Right lobe of liver (tissue), 6 donors: ENCODE data around the gene CXorf38. TPM values are rescaled to one million over a fixed set of nuclear protein-coding genes. Genes with fewer than 3 reads are reported as not detected.
A peak's percentile ranks its signal among the peaks of the same experiment; 100 is the strongest.

Experiments
- ATAC-seq, 4 donors: fragments of 200-7000 bp; cut with Tn5 transposase; one replicate each; pipeline ENCODE4 v1.9.1; 2020; ENCODE audit warnings: mild to moderate bottlenecking in 4 of 4, moderate library complexity in 4 of 4
- DNase-seq, 3 donors: peaks; one replicate each; pipeline ENCODE4 v3.0.0-alpha.2; 2020
- H3K27ac ChIP-seq, 3 donors: fragments of 200-600 bp; one replicate each; pipeline ENCODE4 v1.8.0; 2022
- H3K27me3 ChIP-seq, 2 donors: fragments of 200-600 bp; one replicate each; pipeline ENCODE4 v1.8.0; 2022
- H3K36me3 ChIP-seq, 4 donors: fragments of 200-600 bp; sonication (generic) in 1 of 4; one replicate each; pipeline versions ENCODE4 v1.5.1 to v1.8.0; 2017 to 2022; ENCODE audit warnings: control low read depth in 1 of 4
- H3K4me1 ChIP-seq, 4 donors: fragments of 200-600 bp; sonication (generic) in 1 of 4; one replicate each; pipeline versions ENCODE4 v1.5.1 to v1.8.0; 2017 to 2022; ENCODE audit warnings: control low read depth in 1 of 4
- H3K4me3 ChIP-seq, 3 donors: fragments of 200-600 bp; one replicate each; pipeline ENCODE4 v1.8.0; 2022
- H3K9me3 ChIP-seq, 4 donors: fragments of 200-600 bp; sonication (generic) in 1 of 4; one replicate each; pipeline versions ENCODE4 v1.5.1 to v1.8.0; 2017 to 2022; ENCODE audit warnings: control low read depth in 1 of 4
- POLR2A ChIP-seq: fragments of 450-650 bp; IDR thresholded peaks from one replicate; pipeline ENCODE4 v1.6.1; 2017; ENCODE audit warnings: antibody characterized with exemption, mild to moderate bottlenecking
- WGBS: methylation state at CpG from one replicate; pipeline ENCODE4 v1.1.6; 2018; ENCODE audit warnings: low coverage, low lambda C conversion rate; ENCODE audit not compliant: insufficient coverage; ENCODE audit errors: missing lambda C conversion rate; 5-methylcytosine and 5-hydroxymethylcytosine counted together
- intact Hi-C, 2 donors: fragments of 100-400 bp; cut with DNase I; formaldehyde crosslinking; loops; one replicate each; pipeline versions ENCODE4 v1.11.2 to v1.14.1; 2022
- total RNA-seq, 6 experiments: library from RNA; depleted of rRNA in 2 of 6; stranded (reverse); fragments of >200 nt in 2 of 6; fragmentation: NEBNext Ultra II Directional in 3 of 6; extraction: Animal tissue kit (Norgen Biotek cat#: 25700) in 3 of 6; gene quantifications; one replicate each; pipeline versions ENCODE4 v1.1.0 to v1.2.4, GENCODE V29; 2016 to 2023
- TF ChIP-seq, protein P1 (sequence below), 4 donors: fragments of 200-600 bp in 3 of 4; fragments of 450-650 bp in 1 of 4; IDR thresholded peaks; one replicate each; pipeline versions ENCODE4 v1.5.1 to v1.8.0; 2016 to 2022; ENCODE audit warnings: antibody characterized with exemption in 4 of 4, mild to moderate bottlenecking in 2 of 4
- donor health status: DM: no; HTN: yes; CAD: no.
- donor health status: DM: no; HTN: no; CAD: no.
- donor health status: DM: no; HTN: no; CAD: no.
- donor health status: DM: no; HTN: yes; CAD: no.
- donor health status: DM: no; HTN: yes; CAD: no.

Gene CXorf38
- total RNA-seq, 6 experiments from 2014 or later: 4.8 to 13.9 (median 7.9) TPM

DNA sequence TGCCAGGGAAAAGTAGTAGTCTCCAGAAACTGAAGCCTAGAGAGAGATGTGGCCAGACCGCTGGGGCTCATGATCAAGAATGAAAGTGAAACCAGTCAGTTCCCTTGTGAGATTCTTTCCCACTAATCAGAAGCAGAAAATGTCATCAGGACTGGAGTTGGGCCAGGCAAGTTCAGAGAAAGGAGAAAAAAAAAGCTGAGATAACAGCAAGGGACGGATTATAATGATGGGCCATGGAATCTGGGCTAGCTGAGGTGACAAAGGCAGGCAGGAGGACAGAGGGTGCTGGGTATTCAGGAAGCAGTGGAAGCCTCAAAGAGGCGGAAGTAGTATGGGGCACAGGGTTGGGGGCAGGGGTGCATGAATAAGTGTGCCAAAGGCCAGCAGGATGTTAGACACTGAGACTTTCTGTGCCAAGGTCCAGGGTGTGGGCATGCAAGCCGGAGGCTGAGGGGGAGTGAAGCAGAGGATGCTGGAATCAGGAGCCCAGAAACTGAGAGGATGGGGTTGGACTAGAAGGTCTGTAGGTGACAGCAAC lies 2.5 kb downstream of the CXorf38 start:
- no peaks in the 10 kb centered on the region for H3K36me3 ChIP-seq
- peaks cover 0 to 22% (median 6%) of the 10 kb centered on the region in 4 donors for H3K4me1 ChIP-seq
- peak; percentile 60 to 67 (median 66) for DNase-seq
- WGBS: 5% methylated on average over 4 of the region's 4 CpGs
- H3K27ac ChIP-seq: peak overlapping the region; percentile 30 to 71 (median 62)
- no peaks in the 10 kb centered on the region for H3K27me3 ChIP-seq
- ATAC-seq: peak; percentile 54 to 74 (median 70)
- H3K4me3 ChIP-seq: peak overlapping the region; percentile 24 to 42 (median 29)
- intact Hi-C loops: no loop called here
- no peak for TF ChIP-seq POLR2A
- TF ChIP-seq, protein P1, sequence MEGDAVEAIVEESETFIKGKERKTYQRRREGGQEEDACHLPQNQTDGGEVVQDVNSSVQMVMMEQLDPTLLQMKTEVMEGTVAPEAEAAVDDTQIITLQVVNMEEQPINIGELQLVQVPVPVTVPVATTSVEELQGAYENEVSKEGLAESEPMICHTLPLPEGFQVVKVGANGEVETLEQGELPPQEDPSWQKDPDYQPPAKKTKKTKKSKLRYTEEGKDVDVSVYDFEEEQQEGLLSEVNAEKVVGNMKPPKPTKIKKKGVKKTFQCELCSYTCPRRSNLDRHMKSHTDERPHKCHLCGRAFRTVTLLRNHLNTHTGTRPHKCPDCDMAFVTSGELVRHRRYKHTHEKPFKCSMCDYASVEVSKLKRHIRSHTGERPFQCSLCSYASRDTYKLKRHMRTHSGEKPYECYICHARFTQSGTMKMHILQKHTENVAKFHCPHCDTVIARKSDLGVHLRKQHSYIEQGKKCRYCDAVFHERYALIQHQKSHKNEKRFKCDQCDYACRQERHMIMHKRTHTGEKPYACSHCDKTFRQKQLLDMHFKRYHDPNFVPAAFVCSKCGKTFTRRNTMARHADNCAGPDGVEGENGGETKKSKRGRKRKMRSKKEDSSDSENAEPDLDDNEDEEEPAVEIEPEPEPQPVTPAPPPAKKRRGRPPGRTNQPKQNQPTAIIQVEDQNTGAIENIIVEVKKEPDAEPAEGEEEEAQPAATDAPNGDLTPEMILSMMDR (IDR thresholded peaks at IDR 0.05): no peak
- no peaks in the 10 kb centered on the region for H3K9me3 ChIP-seq

DNA sequence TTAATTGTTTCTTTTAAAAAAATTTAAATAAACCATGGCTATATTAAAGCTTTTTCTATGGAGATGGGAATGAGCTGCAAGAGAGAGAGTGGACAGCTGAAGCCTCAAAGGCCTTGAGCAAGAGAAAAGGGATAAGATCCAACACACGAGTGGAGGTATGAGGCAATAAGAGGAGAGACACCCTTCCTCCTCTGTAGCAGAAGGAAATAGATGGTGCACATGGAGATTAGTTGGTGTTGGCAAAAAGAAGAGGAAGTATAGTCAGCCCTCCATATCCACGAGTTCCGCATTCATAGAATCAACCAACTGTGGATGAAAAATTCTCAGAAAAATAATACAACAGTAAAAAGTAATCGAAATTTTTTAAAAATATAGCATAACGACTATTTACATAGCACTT lies 3.2 kb downstream of the CXorf38 start:
- Histone ChIP-seq H3K27ac (peak overlapping the region; percentile 30 to 71 (median 62)), H3K4me3 (peak overlapping the region in 2 of 3 donors; percentile 24 to 42), H3K9me3 (no peaks in the 10 kb centered on the region), H3K36me3 (no peaks in the 10 kb centered on the region), H3K27me3 (no peaks in the 10 kb centered on the region), H3K4me1 (peaks cover 0 to 22% (median 6%) of the 10 kb centered on the region in 4 donors)
- intact Hi-C loops: no loop called here
- peak in 2 of 4 donors; percentile 5 to 15 for ATAC-seq
- WGBS: 45% methylated on average over 5 of the region's 5 CpGs
- no peak for TF ChIP-seq POLR2A
- TF ChIP-seq, protein P1 (IDR thresholded peaks at IDR 0.05): no peak
- DNase-seq: no peak

DNA sequence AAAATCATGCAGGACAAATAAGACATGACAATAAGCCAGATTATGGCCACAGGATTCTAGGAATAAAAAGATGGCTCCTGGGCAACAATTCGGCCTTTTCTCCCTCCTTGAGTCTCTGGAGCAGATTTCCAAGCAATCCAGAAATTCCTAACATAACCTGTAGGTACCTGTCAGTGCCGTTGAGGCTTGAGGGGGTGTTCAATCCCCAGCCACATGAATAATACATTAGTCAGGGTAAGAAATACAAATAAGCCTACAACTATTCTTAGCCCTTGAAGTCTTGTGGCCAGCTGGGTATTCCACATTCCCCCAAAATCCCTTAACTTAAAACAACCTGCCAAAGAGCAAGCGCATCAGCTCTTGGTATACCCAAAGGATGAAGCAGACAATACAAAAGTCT lies 9.7 kb downstream of the CXorf38 start:
- H3K4me3 ChIP-seq: no peak overlapping the region
- peaks cover 5 to 39% (median 13%) of the 10 kb centered on the region in 4 donors for H3K36me3 ChIP-seq
- 95% methylated on average over 2 of the region's 3 CpGs for WGBS
- H3K4me1 ChIP-seq: no peaks in the 10 kb centered on the region
- no peaks in the 10 kb centered on the region for H3K9me3 ChIP-seq
- H3K27me3 ChIP-seq: no peaks in the 10 kb centered on the region
- intact Hi-C loops: no loop called here
- no peak for DNase-seq
- TF ChIP-seq, protein P1 (IDR thresholded peaks at IDR 0.05): no peak
- TF ChIP-seq POLR2A: no peak
- no peak for ATAC-seq
- no peak overlapping the region for H3K27ac ChIP-seq

DNA sequence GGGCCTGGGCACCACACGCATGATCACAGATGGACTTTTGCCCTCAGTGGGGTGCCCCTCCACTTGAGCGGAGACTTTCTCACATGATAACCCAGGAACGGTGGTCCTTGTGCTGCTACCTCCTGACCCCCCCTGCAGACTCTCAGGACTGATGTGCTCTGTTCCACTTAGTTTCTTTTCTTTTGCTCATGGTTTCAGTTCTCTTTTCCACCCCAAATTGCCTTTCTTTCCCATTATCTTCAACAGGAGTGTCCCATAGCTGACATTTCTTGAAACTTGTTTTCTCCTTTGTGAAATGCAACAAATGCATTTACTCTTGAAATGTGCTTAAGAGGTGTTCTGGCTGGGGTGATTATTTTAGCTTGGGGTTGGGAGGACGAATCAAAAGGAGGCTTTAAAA lies 15.2 kb downstream of the CXorf38 start:
- no peaks in the 10 kb centered on the region for H3K27me3 ChIP-seq
- H3K9me3 ChIP-seq: no peaks in the 10 kb centered on the region
- H3K36me3 ChIP-seq: peaks cover 6 to 65% (median 22%) of the 10 kb centered on the region in 4 donors
- DNase-seq: no peak
- ATAC-seq: no peak
- no peaks in the 10 kb centered on the region for H3K4me1 ChIP-seq
- H3K4me3 ChIP-seq: no peak overlapping the region
- no peak for TF ChIP-seq POLR2A
- TF ChIP-seq, protein P1 (IDR thresholded peaks at IDR 0.05): no peak
- intact Hi-C loops: no loop called here
- 63% methylated on average over 2 of the region's 4 CpGs for WGBS
- H3K27ac ChIP-seq: no peak overlapping the region
